ENCODE results near the gene SNX27.
A peak's percentile ranks its signal among the peaks of the same experiment; 100 is the strongest.

Gene SNX27

GRCh38 chr1:151611832-151612500 is at the start of gene SNX27:
Gene SNX27 (plus strand): TSS chr1:151612050. CDS start chr1:151612202, 152 bp downstream.
- peak; percentile 62 to 76 (median 72) for DNase-seq (ENCODE audit: low read depth in 2 of 3, low spot score in 2 of 3)

- no peak for DNase-seq (ENCODE audit: low read depth in 2 of 3, low spot score in 2 of 3)
Observed at GRCh38 chr1:151562661-151563060, 49.2 kb upstream of the SNX27 start.

- no peak for DNase-seq (ENCODE audit: low read depth in 2 of 3, low spot score in 2 of 3)
Observed at GRCh38 chr1:151563376-151563775, 48.5 kb upstream of the SNX27 start.

GRCh38 chr1:151565502-151566189 is 46.2 kb upstream of the SNX27 start:
- DNase-seq (ENCODE audit: low read depth in 2 of 3, low spot score in 2 of 3): no peak

GRCh38 chr1:151568626-151569088 is 43.2 kb upstream of the SNX27 start:
- no peak for DNase-seq (ENCODE audit: low read depth in 2 of 3, low spot score in 2 of 3)

GRCh38 chr1:151570819-151571218 is 41.0 kb upstream of the SNX27 start:
- no peak for DNase-seq (ENCODE audit: low read depth in 2 of 3, low spot score in 2 of 3)

- DNase-seq (ENCODE audit: low read depth in 2 of 3, low spot score in 2 of 3): peak in 2 of 3 experiments; percentile 4 to 10
Observed at GRCh38 chr1:151574575-151575529, 37.0 kb upstream of the SNX27 start.

GRCh38 chr1:151577173-151577572 is 34.7 kb upstream of the SNX27 start:
- DNase-seq (ENCODE audit: low read depth in 2 of 3, low spot score in 2 of 3): no peak

GRCh38 chr1:151578941-151579340 is 32.9 kb upstream of the SNX27 start:
- DNase-seq (ENCODE audit: low read depth in 2 of 3, low spot score in 2 of 3): no peak

- no peak for DNase-seq (ENCODE audit: low read depth in 2 of 3, low spot score in 2 of 3)
Observed at GRCh38 chr1:151579436-151580225, 32.2 kb upstream of the SNX27 start.

- DNase-seq (ENCODE audit: low read depth in 2 of 3, low spot score in 2 of 3): no peak
Observed at GRCh38 chr1:151581451-151581850, 30.4 kb upstream of the SNX27 start.

GRCh38 chr1:151581921-151582320 is 29.9 kb upstream of the SNX27 start:
- no peak for DNase-seq (ENCODE audit: low read depth in 2 of 3, low spot score in 2 of 3)

- DNase-seq (ENCODE audit: low read depth in 2 of 3, low spot score in 2 of 3): no peak
Observed at GRCh38 chr1:151583796-151584195, 28.1 kb upstream of the SNX27 start.

GRCh38 chr1:151584278-151584677 is 27.6 kb upstream of the SNX27 start:
- DNase-seq (ENCODE audit: low read depth in 2 of 3, low spot score in 2 of 3): no peak

GRCh38 chr1:151584780-151585179 is 27.1 kb upstream of the SNX27 start:
- no peak for DNase-seq (ENCODE audit: low read depth in 2 of 3, low spot score in 2 of 3)

- DNase-seq (ENCODE audit: low read depth in 2 of 3, low spot score in 2 of 3): no peak
Observed at GRCh38 chr1:151585622-151586021, 26.2 kb upstream of the SNX27 start.

GRCh38 chr1:151590961-151591360 is 20.9 kb upstream of the SNX27 start:
- DNase-seq (ENCODE audit: low read depth in 2 of 3, low spot score in 2 of 3): no peak

- no peak for DNase-seq (ENCODE audit: low read depth in 2 of 3, low spot score in 2 of 3)
Observed at GRCh38 chr1:151593730-151594129, 18.1 kb upstream of the SNX27 start.

GRCh38 chr1:151594143-151594625 is 17.7 kb upstream of the SNX27 start:
- DNase-seq (ENCODE audit: low read depth in 2 of 3, low spot score in 2 of 3): peak; percentile 43 to 69 (median 57)

GRCh38 chr1:151596166-151596953 is 15.5 kb upstream of the SNX27 start:
- DNase-seq (ENCODE audit: low read depth in 2 of 3, low spot score in 2 of 3): no peak

Measured in activated CD8-positive, alpha-beta memory T cell treated with anti-CD3 and anti-CD28 coated beads for 48 hours (primary cell).